Nephron (organoid): ENCODE measurements around the gene RNF220.

Source experiments
- H3K27ac Mint-ChIP-seq, 3 experiments: 2 replicates each; pipeline ENCODE4 v1.8.0; 2020; ENCODE audit warnings: mixed read lengths in 3 of 3, mild to moderate bottlenecking in 2 of 3, moderate library complexity in 1 of 3
- H3K27me3 Mint-ChIP-seq: 2 replicates; pipeline ENCODE4 v1.8.0; 2021; ENCODE audit warnings: low read depth, mild to moderate bottlenecking, moderate library complexity, mixed read lengths
- H3K36me3 Mint-ChIP-seq: 2 replicates; pipeline ENCODE4 v1.8.0; 2020; ENCODE audit warnings: low read depth, mixed read lengths
- H3K4me1 Mint-ChIP-seq: 2 replicates; pipeline ENCODE4 v1.8.0; 2020; ENCODE audit warnings: mixed read lengths
- H3K4me3 Mint-ChIP-seq, 3 experiments: 2 replicates each; pipeline ENCODE4 v1.8.0; 2020; ENCODE audit warnings: mild to moderate bottlenecking in 3 of 3, mixed read lengths in 3 of 3, moderate library complexity in 2 of 3
- H3K9me3 Mint-ChIP-seq: 2 replicates; pipeline ENCODE4 v1.8.0; 2020; ENCODE audit warnings: mixed read lengths
- TF ChIP-seq, protein P1 (sequence below), 3 experiments: fragments of 200-600 bp; sonication (generic); IDR thresholded peaks; one replicate each; pipeline ENCODE4 v1.5.0; 2021; ENCODE audit warnings: antibody characterized with exemption in 3 of 3; ENCODE audit not compliant: unreplicated experiment in 3 of 3

RNF220 gene

GRCh38 chr1:44610527-44611148 lies 205.6 kb downstream of the RNF220 start:
- H3K4me3 Mint-ChIP-seq, result no peak overlapping the region
- H3K9me3 Mint-ChIP-seq, result no peaks in the 10 kb centered on the region
- H3K27me3 Mint-ChIP-seq, result peaks cover 86% of the 10 kb centered on the region
- TF ChIP-seq, protein P1, sequence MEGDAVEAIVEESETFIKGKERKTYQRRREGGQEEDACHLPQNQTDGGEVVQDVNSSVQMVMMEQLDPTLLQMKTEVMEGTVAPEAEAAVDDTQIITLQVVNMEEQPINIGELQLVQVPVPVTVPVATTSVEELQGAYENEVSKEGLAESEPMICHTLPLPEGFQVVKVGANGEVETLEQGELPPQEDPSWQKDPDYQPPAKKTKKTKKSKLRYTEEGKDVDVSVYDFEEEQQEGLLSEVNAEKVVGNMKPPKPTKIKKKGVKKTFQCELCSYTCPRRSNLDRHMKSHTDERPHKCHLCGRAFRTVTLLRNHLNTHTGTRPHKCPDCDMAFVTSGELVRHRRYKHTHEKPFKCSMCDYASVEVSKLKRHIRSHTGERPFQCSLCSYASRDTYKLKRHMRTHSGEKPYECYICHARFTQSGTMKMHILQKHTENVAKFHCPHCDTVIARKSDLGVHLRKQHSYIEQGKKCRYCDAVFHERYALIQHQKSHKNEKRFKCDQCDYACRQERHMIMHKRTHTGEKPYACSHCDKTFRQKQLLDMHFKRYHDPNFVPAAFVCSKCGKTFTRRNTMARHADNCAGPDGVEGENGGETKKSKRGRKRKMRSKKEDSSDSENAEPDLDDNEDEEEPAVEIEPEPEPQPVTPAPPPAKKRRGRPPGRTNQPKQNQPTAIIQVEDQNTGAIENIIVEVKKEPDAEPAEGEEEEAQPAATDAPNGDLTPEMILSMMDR (IDR thresholded peaks at IDR 0.05; ENCODE audit: unreplicated experiment in 3 of 3), result no peak
- no peaks in the 10 kb centered on the region for H3K36me3 Mint-ChIP-seq
- no peaks in the 10 kb centered on the region for H3K4me1 Mint-ChIP-seq
- H3K27ac Mint-ChIP-seq, result no peak overlapping the region

GRCh38 chr1:44611419-44611818 lies 206.4 kb downstream of the RNF220 start:
- TF ChIP-seq, protein P1 (IDR thresholded peaks at IDR 0.05; ENCODE audit: unreplicated experiment in 3 of 3), result no peak
- Mint-ChIP-seq H3K4me1 (no peaks in the 10 kb centered on the region), H3K27ac (no peak overlapping the region), H3K9me3 (no peaks in the 10 kb centered on the region), H3K4me3 (no peak overlapping the region), H3K36me3 (peaks cover 4% of the 10 kb centered on the region), H3K27me3 (peaks cover 88% of the 10 kb centered on the region)

DNA sequence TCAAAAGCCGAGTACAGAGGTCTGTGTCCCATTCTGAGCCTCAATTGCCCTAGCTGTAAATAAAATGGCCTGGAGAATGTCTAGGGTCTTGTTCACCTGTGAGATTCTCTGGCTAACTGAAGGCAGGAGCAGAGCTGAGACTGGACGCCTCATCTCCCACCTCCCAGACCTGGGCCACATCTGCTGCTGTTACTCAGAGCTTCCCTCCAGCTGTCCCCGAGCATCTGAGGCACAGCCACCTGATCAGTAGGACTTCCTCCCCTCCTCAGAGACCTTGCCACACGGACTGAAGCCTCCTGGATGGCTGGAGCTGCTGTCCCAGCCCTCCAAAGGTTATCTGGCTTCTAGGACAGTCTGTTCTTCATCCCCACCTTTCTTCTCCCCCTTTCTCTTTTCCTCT lies 206.8 kb downstream of the RNF220 start:
- H3K4me3 Mint-ChIP-seq, result no peak overlapping the region
- peaks cover 3% of the 10 kb centered on the region for H3K4me1 Mint-ChIP-seq
- TF ChIP-seq, protein P1 (IDR thresholded peaks at IDR 0.05; ENCODE audit: unreplicated experiment in 3 of 3), result no peak
- H3K9me3 Mint-ChIP-seq, result no peaks in the 10 kb centered on the region
- H3K27ac Mint-ChIP-seq, result no peak overlapping the region
- peaks cover 88% of the 10 kb centered on the region for H3K27me3 Mint-ChIP-seq
- peaks cover 4% of the 10 kb centered on the region for H3K36me3 Mint-ChIP-seq

- peaks cover 90% of the 10 kb centered on the region for H3K27me3 Mint-ChIP-seq
- H3K9me3 Mint-ChIP-seq, result no peaks in the 10 kb centered on the region
- no peak overlapping the region for H3K27ac Mint-ChIP-seq
- TF ChIP-seq, protein P1 (IDR thresholded peaks at IDR 0.05; ENCODE audit: unreplicated experiment in 3 of 3), result no peak
- H3K4me3 Mint-ChIP-seq, result no peak overlapping the region
- H3K36me3 Mint-ChIP-seq, result peaks cover 4% of the 10 kb centered on the region
- H3K4me1 Mint-ChIP-seq, result peaks cover 13% of the 10 kb centered on the region
Measured at GRCh38 chr1:44613941-44614340, 208.9 kb downstream of the RNF220 start.

GRCh38 chr1:44616284-44616990 lies 211.4 kb downstream of the RNF220 start:
- Mint-ChIP-seq H3K27me3 (peaks cover 80% of the 10 kb centered on the region), H3K9me3 (no peaks in the 10 kb centered on the region), H3K4me1 (peaks cover 28% of the 10 kb centered on the region)

More at GRCh38 chr1:44616284-44616990, 211.4 kb downstream of the RNF220 start:
- Mint-ChIP-seq H3K27ac (no peak overlapping the region), H3K4me3 (peak overlapping the region; percentile 45 to 72 (median 62)), H3K36me3 (peaks cover 4% of the 10 kb centered on the region)
- TF ChIP-seq, protein P1 (IDR thresholded peaks at IDR 0.05; ENCODE audit: unreplicated experiment in 3 of 3), result no peak
